HTERT RPE-1 (cell line): ENCODE results near the gene GUCA2A.
"Not testable (repeated sequence)": the region's sequence is repeated elsewhere in the genome, so short reads cannot be mapped to it uniquely, and the experiment has no call there.

Source experiments
- in situ Hi-C: fragments of 300-500 bp; cut with MboI; formaldehyde crosslinking; loops from 4 replicates; pipeline ENCODE4 v1.14.3; 2020; ENCODE audit warnings: low sequenced_read_pairs

Gene GUCA2A

GRCh38 chr1:42164551-42165420 is at the start of gene GUCA2A:
Gene GUCA2A (minus strand): TSS chr1:42164745. CDS start chr1:42164712, 33 bp downstream.
- in situ Hi-C loops = no loop called here

GRCh38 chr1:42211224-42211623 is 46.7 kb upstream of the GUCA2A start:
- in situ Hi-C loops = no loop called here

- in situ Hi-C loops = no loop called here
Observed at GRCh38 chr1:42210421-42211133, 46.0 kb upstream of the GUCA2A start.

- in situ Hi-C loops = no loop called here
Observed at GRCh38 chr1:42209526-42210251, 45.1 kb upstream of the GUCA2A start.

- in situ Hi-C loops = not testable (repeated sequence)
Observed at GRCh38 chr1:42206930-42207329, 42.4 kb upstream of the GUCA2A start.

GRCh38 chr1:42206164-42206563 is 41.6 kb upstream of the GUCA2A start:
- in situ Hi-C loops = no loop called here

GRCh38 chr1:42201986-42202385 is 37.4 kb upstream of the GUCA2A start:
- in situ Hi-C loops = no loop called here

GRCh38 chr1:42198251-42198650 is 33.7 kb upstream of the GUCA2A start:
- in situ Hi-C loops = no loop called here

- in situ Hi-C loops = no loop called here
Observed at GRCh38 chr1:42195841-42196240, 31.3 kb upstream of the GUCA2A start.

GRCh38 chr1:42192106-42192505 is 27.6 kb upstream of the GUCA2A start:
- in situ Hi-C loops = no loop called here

GRCh38 chr1:42191319-42191718 is 26.8 kb upstream of the GUCA2A start:
- in situ Hi-C loops = no loop called here

GRCh38 chr1:42189931-42190853 is 25.6 kb upstream of the GUCA2A start:
- in situ Hi-C loops = no loop called here

GRCh38 chr1:42186152-42186551 is 21.6 kb upstream of the GUCA2A start:
- in situ Hi-C loops = no loop called here

GRCh38 chr1:42184616-42185015 is 20.1 kb upstream of the GUCA2A start:
- in situ Hi-C loops = no loop called here

- in situ Hi-C loops = no loop called here
Observed at GRCh38 chr1:42183957-42184268, 19.4 kb upstream of the GUCA2A start.

GRCh38 chr1:42183210-42183956 is 18.8 kb upstream of the GUCA2A start:
- in situ Hi-C loops = no loop called here

GRCh38 chr1:42181687-42182086 is 17.1 kb upstream of the GUCA2A start:
- in situ Hi-C loops = no loop called here

- in situ Hi-C loops = no loop called here
Observed at GRCh38 chr1:42179900-42180329, 15.4 kb upstream of the GUCA2A start.

- in situ Hi-C loops = no loop called here
Observed at GRCh38 chr1:42179275-42179674, 14.7 kb upstream of the GUCA2A start.

- in situ Hi-C loops = no loop called here
Observed at GRCh38 chr1:42178249-42178648, 13.7 kb upstream of the GUCA2A start.
